ENCODE results near the gene RAPGEF1. TPM values are rescaled to one million over a fixed set of nuclear protein-coding genes. Genes with fewer than 3 reads are reported as not detected.

Gene RAPGEF1
- polyA plus RNA-seq, 2 of the 4 experiments (the other 2 are of a cell fraction) = 21.6 to 27.7 TPM

DNA sequence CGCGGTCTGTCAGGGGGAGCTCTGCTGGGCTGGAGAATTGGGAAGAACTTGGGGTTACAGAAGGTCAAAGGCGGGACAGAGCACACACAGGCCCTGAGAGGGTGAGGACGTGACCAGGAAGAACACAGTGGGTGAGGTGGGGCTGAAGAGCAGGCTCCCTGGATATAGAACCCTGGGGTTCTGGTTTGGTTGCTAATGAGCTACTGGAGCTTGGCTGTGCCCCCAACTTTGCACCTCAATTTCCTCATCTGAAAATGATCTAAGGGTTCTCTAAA is 110.7 kb downstream of the RAPGEF1 start:
- Histone ChIP-seq H3K4me1 (no peaks in the 10 kb centered on the region), H3K4me3 (no peak overlapping the region), H3K4me2 (no peak overlapping the region), H3K9me3 (no peaks in the 10 kb centered on the region), H3K27ac (no peak overlapping the region)
- WGBS (ENCODE audit: missing lambda C conversion rate) = 92% methylated on average over 4 of the region's 4 CpGs
- no peak for DNase-seq (ENCODE audit: low read depth in 1 of 2, low spot score in 1 of 2)
- ChIA-PET POLR2A (no interaction called here), CTCF (interaction anchor here (1.0 to 3.2 kb wide), 5 partner anchors 9 to 118 kb away, joined by 3 to 10 read pairs (median 5); no protein-coding TSS in a partner anchor)
- FAIRE-seq = no peak
- no peak for ATAC-seq
- TF ChIP-seq POLR2A (IDR thresholded peaks at IDR 0.05; ENCODE audit: low read length) (no peak), NPAS2 (CRISPR knock-in tag; IDR thresholded peaks at IDR 0.05; ENCODE audit: borderline replicate concordance) (no peak), CHD4 (IDR thresholded peaks at IDR 0.05; ENCODE audit: borderline replicate concordance) (no peak), RCOR1 (IDR thresholded peaks at IDR 0.05; ENCODE audit: low read depth, low read length) (no peak), FOSL2 (IDR thresholded peaks at IDR 0.05) (no peak), FOSL2 (CRISPR knock-in tag; IDR thresholded peaks at IDR 0.05) (no peak), POLR2AphosphoS2 (conservative IDR thresholded peaks at IDR 0.05; ENCODE audit: low read length) (no peak), FOSB (CRISPR knock-in tag; IDR thresholded peaks at IDR 0.05) (no peak), PHF8 (IDR thresholded peaks at IDR 0.05; ENCODE audit: borderline replicate concordance, low read depth) (no peak), CBX8 (IDR thresholded peaks at IDR 0.05) (no peak), ZC3H11A (IDR thresholded peaks at IDR 0.05) (no peak)
- TF ChIP-seq, protein P1, sequence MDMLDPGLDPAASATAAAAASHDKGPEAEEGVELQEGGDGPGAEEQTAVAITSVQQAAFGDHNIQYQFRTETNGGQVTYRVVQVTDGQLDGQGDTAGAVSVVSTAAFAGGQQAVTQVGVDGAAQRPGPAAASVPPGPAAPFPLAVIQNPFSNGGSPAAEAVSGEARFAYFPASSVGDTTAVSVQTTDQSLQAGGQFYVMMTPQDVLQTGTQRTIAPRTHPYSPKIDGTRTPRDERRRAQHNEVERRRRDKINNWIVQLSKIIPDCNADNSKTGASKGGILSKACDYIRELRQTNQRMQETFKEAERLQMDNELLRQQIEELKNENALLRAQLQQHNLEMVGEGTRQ (IDR thresholded peaks at IDR 0.05) = no peak
- TF ChIP-seq, protein P2, sequence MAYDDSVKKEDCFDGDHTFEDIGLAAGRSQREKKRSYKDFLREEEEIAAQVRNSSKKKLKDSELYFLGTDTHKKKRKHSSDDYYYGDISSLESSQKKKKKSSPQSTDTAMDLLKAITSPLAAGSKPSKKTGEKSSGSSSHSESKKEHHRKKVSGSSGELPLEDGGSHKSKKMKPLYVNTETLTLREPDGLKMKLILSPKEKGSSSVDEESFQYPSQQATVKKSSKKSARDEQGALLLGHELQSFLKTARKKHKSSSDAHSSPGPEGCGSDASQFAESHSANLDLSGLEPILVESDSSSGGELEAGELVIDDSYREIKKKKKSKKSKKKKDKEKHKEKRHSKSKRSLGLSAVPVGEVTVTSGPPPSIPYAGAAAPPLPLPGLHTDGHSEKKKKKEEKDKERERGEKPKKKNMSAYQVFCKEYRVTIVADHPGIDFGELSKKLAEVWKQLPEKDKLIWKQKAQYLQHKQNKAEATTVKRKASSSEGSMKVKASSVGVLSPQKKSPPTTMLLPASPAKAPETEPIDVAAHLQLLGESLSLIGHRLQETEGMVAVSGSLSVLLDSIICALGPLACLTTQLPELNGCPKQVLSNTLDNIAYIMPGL (CRISPR knock-in tag; IDR thresholded peaks at IDR 0.05; ENCODE audit: borderline replicate concordance) = no peak
- TF ChIP-seq, protein P3, sequence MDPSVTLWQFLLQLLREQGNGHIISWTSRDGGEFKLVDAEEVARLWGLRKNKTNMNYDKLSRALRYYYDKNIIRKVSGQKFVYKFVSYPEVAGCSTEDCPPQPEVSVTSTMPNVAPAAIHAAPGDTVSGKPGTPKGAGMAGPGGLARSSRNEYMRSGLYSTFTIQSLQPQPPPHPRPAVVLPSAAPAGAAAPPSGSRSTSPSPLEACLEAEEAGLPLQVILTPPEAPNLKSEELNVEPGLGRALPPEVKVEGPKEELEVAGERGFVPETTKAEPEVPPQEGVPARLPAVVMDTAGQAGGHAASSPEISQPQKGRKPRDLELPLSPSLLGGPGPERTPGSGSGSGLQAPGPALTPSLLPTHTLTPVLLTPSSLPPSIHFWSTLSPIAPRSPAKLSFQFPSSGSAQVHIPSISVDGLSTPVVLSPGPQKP (IDR thresholded peaks at IDR 0.05; ENCODE audit: low read depth, low read length) = no peak
- TF ChIP-seq, protein P4, sequence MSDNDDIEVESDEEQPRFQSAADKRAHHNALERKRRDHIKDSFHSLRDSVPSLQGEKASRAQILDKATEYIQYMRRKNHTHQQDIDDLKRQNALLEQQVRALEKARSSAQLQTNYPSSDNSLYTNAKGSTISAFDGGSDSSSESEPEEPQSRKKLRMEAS (IDR thresholded peaks at IDR 0.05) = no peak

DNA sequence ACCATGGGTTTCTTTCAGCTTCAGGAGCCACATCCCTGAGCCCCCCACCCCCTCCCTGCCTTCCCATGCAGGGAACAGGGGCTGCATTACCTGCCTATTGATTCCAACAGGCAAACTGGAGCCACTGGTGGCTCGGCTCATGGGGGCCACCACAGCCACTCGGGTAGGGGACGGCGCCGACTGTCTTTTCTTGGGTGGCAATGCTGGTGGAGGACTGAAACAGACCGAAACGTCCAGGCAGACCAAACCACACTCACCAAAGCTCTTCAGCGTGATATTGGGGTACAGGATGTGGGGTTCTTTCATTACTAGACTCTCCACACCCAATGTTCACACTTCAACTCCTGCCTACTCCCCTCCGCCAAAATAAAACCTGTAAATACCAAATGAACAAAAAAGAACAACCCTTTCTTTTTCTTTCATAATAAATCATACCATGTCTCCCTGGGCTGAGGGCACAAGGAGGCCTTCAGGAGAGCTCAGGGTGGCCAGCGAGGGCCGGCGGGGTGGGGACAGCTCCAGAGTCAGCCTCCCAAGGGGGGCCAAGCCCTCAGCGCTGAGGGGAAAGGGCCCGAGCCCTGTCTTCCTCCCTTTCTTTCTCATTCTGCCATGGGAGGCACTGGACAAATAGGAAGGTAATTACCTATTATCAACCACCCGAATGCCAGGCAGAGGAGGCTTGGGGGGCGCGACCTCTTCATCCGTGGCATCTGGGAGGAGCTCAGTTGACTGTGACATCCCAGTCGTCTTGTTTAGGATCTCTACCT is 111.2 kb downstream of the RAPGEF1 start:
- ATAC-seq (no peak), FAIRE-seq (no peak), DNase-seq (ENCODE audit: low read depth in 1 of 2, low spot score in 1 of 2) (no peak)
- no peak for TF ChIP-seq ZSCAN20 (CRISPR knock-in tag; IDR thresholded peaks at IDR 0.05)
- TF ChIP-seq HOXB13 (CRISPR knock-in tag; IDR thresholded peaks at IDR 0.05; ENCODE audit: low read depth) = no peak
- no peak for TF ChIP-seq MYC (IDR thresholded peaks at IDR 0.05; ENCODE audit: borderline replicate concordance, low read length)
- TF ChIP-seq NFE2L2 (conservative IDR thresholded peaks at IDR 0.05; ENCODE audit: low read length) = no peak
- TF ChIP-seq HDAC2 (IDR thresholded peaks at IDR 0.05) = no peak
- no peak for TF ChIP-seq ESRRA (IDR thresholded peaks at IDR 0.05; ENCODE audit: borderline replicate concordance, low read length)
- TF ChIP-seq, protein P4 (IDR thresholded peaks at IDR 0.05) = no peak
- 90% methylated on average over 15 of the region's 19 CpGs for WGBS (ENCODE audit: missing lambda C conversion rate)
- Histone ChIP-seq H3K4me2 (no peak overlapping the region), H3K4me3 (no peak overlapping the region), H3K27ac (no peak overlapping the region), H3K9me3 (no peaks in the 10 kb centered on the region), H3K4me1 (no peaks in the 10 kb centered on the region)
- ChIA-PET POLR2A (no interaction called here), CTCF (interaction anchor here (0.9 to 3.2 kb wide), 4 partner anchors 37 to 118 kb away, joined by 3 to 10 read pairs (median 6); partner anchors contain the start of gene RAPGEF1)
